Kidney (tissue), 14 donors: ENCODE measurements around the gene COPS2. TPM values are rescaled to one million over a fixed set of nuclear protein-coding genes. Genes with fewer than 3 reads are reported as not detected.
"Not testable (repeated sequence)": the region's sequence is repeated elsewhere in the genome, so short reads cannot be mapped to it uniquely, and the experiment has no call there.

Experiments
- DNase-seq, 5 donors: peaks; one replicate each; pipeline ENCODE4 v3.0.0-alpha.2; 2013 to 2020
- FAIRE-seq: peaks from 2 replicates; lab custom pipeline; 2012; peaks lifted over from hg19 to GRCh38; lab: Jason Lieb, UNC
- H3K27ac ChIP-seq, 2 donors: one replicate each; pipeline ENCODE4 v1.7.0; 2013; ENCODE audit warnings: low read depth in 2 of 2, low read length in 2 of 2, inconsistent platforms in 1 of 2
- H3K27me3 ChIP-seq: one replicate; pipeline ENCODE4 v1.7.1; 2013; ENCODE audit warnings: low read length, inconsistent platforms; ENCODE audit not compliant: control insufficient read depth, insufficient read depth
- H3K36me3 ChIP-seq, 3 donors: one replicate each; pipeline versions ENCODE4 v1.7.0 to v1.7.1; 2013; ENCODE audit warnings: low read length in 3 of 3, control low read depth in 1 of 3, inconsistent platforms in 1 of 3; ENCODE audit not compliant: insufficient read depth in 3 of 3, control insufficient read depth in 2 of 3
- H3K4me1 ChIP-seq, 3 donors: one replicate each; pipeline versions ENCODE4 v1.7.0 to v1.7.1; 2013; ENCODE audit warnings: low read length in 3 of 3, inconsistent platforms in 1 of 3, low read depth in 1 of 3; ENCODE audit not compliant: control insufficient read depth in 2 of 3, insufficient read depth in 2 of 3
- H3K4me3 ChIP-seq, 3 donors: one replicate each; pipeline versions ENCODE4 v1.7.0 to v1.8.1; 2013; ENCODE audit warnings: low read length in 3 of 3, control low read depth in 1 of 3, inconsistent platforms in 1 of 3
- H3K9ac ChIP-seq, 3 donors: one replicate each; pipeline versions ENCODE4 v1.7.0 to v1.7.1; 2013; ENCODE audit warnings: low read length in 3 of 3, control low read depth in 1 of 3, inconsistent platforms in 1 of 3
- H3K9me3 ChIP-seq, 3 donors: one replicate each; pipeline versions ENCODE4 v1.7.0 to v1.7.1; 2013; ENCODE audit warnings: low read length in 3 of 3, control low read depth in 1 of 3, inconsistent platforms in 1 of 3; ENCODE audit not compliant: control insufficient read depth in 2 of 3, insufficient read depth in 1 of 3
- intact Hi-C: fragments of 100-400 bp; cut with DNase I; formaldehyde crosslinking; loops from one replicate; pipeline ENCODE4 v1.11.1; 2022
- polyA plus RNA-seq: library from polyadenylated mRNA; stranded (reverse); fragments of 350-450 nt; fragmentation: Illumina TruSeq; extraction: RNeasy Lipid Tissue Mini Kit (QIAGEN cat#74804); gene quantifications from one replicate; pipeline ENCODE4 v1.2.3, GENCODE V29; 2014; ENCODE audit warnings: low read depth, low replicate concordance; ENCODE audit not compliant: insufficient read depth
- total RNA-seq: library from RNA; stranded (reverse); fragmentation: NEBNext Ultra II Directional; extraction: Animal tissue kit (Norgen Biotek cat#: 25700); gene quantifications from one replicate; pipeline ENCODE4 v1.2.1, GENCODE V29; 2021
- TF ChIP-seq, protein P1 (sequence below): IDR thresholded peaks from 3 replicates; pipeline ENCODE4 v1.5.1; 2012; ENCODE audit warnings: mild to moderate bottlenecking, moderate library complexity, borderline replicate concordance; ENCODE audit not compliant: insufficient read depth; ENCODE audit errors: extremely low read depth
- donor health status: control.
- donor health status: control.
- donor health status: control.
- donor health status: control.
- donor health status: control.
- donor health status: DM: yes; HTN: yes; CAD: no.
- donor health status: Normal renal cell carcinoma (clear cell type).

Gene COPS2
- total and polyA plus RNA-seq, 2 donors from 2014 or later, result 42.6 to 60.1 TPM

DNA sequence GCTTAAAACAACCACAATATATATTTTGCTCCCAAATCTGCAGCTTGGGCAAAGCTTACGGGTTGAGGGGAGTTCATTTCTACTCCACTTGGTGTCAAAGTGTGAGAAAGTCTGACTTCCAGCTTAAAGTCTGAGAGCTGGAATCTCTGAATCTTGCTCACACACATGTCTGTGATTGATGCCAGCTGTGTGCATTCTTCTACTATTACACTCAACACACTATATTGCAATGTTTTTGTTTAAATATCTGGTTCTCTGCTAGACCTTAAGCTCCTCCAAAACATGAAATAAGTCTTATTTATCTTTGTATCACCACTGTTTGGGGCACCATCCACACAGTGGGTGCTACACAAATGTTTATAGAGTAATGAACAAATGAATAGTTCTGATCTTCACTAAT, 72.4 kb downstream of the COPS2 start:
- TF ChIP-seq, protein P1, sequence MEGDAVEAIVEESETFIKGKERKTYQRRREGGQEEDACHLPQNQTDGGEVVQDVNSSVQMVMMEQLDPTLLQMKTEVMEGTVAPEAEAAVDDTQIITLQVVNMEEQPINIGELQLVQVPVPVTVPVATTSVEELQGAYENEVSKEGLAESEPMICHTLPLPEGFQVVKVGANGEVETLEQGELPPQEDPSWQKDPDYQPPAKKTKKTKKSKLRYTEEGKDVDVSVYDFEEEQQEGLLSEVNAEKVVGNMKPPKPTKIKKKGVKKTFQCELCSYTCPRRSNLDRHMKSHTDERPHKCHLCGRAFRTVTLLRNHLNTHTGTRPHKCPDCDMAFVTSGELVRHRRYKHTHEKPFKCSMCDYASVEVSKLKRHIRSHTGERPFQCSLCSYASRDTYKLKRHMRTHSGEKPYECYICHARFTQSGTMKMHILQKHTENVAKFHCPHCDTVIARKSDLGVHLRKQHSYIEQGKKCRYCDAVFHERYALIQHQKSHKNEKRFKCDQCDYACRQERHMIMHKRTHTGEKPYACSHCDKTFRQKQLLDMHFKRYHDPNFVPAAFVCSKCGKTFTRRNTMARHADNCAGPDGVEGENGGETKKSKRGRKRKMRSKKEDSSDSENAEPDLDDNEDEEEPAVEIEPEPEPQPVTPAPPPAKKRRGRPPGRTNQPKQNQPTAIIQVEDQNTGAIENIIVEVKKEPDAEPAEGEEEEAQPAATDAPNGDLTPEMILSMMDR, result no peak
- Histone ChIP-seq H3K4me1 (no peaks in the 10 kb centered on the region), H3K9me3 (no peaks in the 10 kb centered on the region), H3K27me3 (no peaks in the 10 kb centered on the region), H3K9ac (no peak overlapping the region), H3K27ac (no peak overlapping the region), H3K36me3 (no peaks in the 10 kb centered on the region), H3K4me3 (no peak overlapping the region)
- no peak for FAIRE-seq
- intact Hi-C loops, result no loop called here
- DNase-seq, result peak in 2 of 5 donors; percentile 25 to 61

DNA sequence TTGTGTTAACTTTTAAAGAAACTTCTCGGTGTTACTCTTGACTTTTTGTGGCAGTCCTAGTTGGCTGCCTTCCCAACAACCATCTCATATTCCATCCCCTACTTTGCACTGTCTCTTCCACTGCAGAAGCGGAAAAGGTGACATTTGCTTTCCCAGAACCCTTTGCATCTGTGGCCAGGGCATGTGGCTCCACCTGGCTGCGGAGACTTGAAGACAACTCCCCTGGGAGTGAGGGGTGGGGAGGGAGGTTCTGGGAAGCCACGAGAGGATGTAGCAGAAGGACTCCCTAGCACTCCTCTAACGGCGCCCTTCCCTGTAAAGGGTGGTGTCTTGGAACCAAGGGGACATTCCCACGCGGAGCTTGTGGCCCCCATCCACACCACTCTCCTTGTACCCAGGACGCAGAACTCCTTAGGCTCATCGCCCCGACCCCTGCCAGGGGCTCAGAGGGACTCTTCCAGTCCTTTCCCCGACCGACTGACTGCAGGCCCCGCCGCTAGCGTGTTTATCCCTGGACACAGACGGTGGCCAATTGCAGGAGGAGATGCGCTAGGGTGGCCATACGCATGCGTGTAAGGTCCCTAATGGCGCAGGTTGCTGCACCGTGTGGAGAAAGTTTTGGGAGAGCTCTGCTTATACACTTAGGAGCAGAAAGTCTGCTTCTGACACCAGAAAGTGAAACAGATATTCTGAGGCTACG, 75.9 kb downstream of the COPS2 start:
- FAIRE-seq (no peak), DNase-seq (no peak)
- H3K4me3 ChIP-seq, result no peak overlapping the region
- H3K27ac ChIP-seq, result no peak overlapping the region
- TF ChIP-seq, protein P1, result no peak
- no peaks in the 10 kb centered on the region for H3K36me3 ChIP-seq
- no peak overlapping the region for H3K9ac ChIP-seq
- H3K27me3 ChIP-seq, result no peaks in the 10 kb centered on the region
- intact Hi-C loops, result no loop called here
- H3K4me1 ChIP-seq, result no peaks in the 10 kb centered on the region
- no peaks in the 10 kb centered on the region for H3K9me3 ChIP-seq

DNA sequence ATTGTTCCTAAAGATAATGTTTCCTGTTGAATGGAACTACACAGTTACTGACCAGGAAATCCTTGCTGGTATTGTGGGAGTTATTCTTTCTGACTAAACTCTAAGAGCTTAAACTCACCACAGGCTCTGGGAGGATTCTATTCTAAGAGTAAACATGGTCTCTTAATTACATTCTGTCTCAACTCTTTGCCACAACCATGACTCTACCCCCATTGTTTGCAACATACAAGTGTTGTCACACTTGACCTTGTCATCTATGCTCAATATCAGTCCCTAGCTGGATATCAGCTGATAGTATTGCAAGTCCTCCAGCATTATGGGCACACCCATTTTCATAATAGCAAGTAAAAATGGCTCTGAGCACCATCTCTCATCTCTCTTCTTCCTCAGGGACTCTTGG, 79.5 kb downstream of the COPS2 start:
- intact Hi-C loops, result no loop called here
- Histone ChIP-seq H3K4me1 (no peaks in the 10 kb centered on the region), H3K4me3 (no peak overlapping the region), H3K27me3 (no peaks in the 10 kb centered on the region), H3K9me3 (no peaks in the 10 kb centered on the region), H3K9ac (no peak overlapping the region), H3K36me3 (no peaks in the 10 kb centered on the region), H3K27ac (no peak overlapping the region)
- FAIRE-seq (no peak), DNase-seq (no peak)
- TF ChIP-seq, protein P1, result no peak

DNA sequence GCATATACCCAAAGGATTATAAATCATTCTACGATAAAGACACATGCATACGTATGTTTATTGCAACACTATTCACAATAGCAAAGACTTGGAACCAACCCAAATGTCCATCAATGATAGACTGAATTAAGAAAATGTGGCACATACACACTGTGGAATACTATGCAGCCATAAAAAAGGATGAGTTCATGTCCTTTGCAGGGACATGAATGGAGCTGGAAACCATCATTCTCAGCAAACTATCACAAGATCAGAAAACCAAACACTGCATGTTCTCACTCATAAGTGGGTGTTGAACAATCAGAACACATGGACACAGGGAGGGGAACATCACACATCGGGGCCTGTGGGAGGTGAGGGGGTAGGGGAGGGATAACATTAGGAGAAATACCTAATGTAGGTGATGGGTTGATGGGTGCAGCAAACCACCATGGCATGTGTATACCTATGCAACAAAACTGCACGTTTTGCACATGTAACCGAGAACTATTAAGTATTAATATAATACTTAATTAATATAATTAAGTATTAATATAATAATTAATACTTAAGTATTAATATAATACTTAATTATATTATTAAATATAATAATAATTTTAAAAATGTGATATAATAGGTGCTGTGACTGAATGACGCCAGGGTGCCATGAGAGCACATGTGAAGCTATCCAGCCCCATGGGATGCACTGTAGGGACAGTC, 80.7 kb downstream of the COPS2 start:
- H3K9ac ChIP-seq, FAIRE-seq, intact Hi-C loops, H3K36me3 ChIP-seq, H3K27ac ChIP-seq, DNase-seq, H3K4me3 ChIP-seq, H3K27me3 ChIP-seq, H3K4me1 ChIP-seq, H3K9me3 ChIP-seq: not testable (repeated sequence)
